Islet precursor cell (in vitro differentiated cells): Measurements from ENCODE around the gene MYO18B.

Experiments
- DNase-seq: peaks from one replicate; pipeline ENCODE4 v3.0.0-alpha.2; 2018

Gene MYO18B

GRCh38 chr22:25874327-25874726 lies 132.3 kb downstream of the MYO18B start:
- no peak for DNase-seq

- no peak for DNase-seq
These were observed 133.5 kb downstream of the MYO18B start for GRCh38 chr22:25875461-25875860.

GRCh38 chr22:25876871-25877270 lies 134.9 kb downstream of the MYO18B start:
- no peak for DNase-seq

- no peak for DNase-seq
These were observed 136.9 kb downstream of the MYO18B start for GRCh38 chr22:25878933-25879332.

GRCh38 chr22:25880524-25880923 lies 138.5 kb downstream of the MYO18B start:
- no peak for DNase-seq

GRCh38 chr22:25881210-25881755 lies 139.3 kb downstream of the MYO18B start:
- DNase-seq: no peak

- no peak for DNase-seq
These were observed 140.4 kb downstream of the MYO18B start for GRCh38 chr22:25882360-25882759.

GRCh38 chr22:25883482-25884033 lies 141.6 kb downstream of the MYO18B start:
- DNase-seq: no peak

- no peak for DNase-seq
These were observed 142.1 kb downstream of the MYO18B start for GRCh38 chr22:25884121-25884520.

- no peak for DNase-seq
These were observed 146.5 kb downstream of the MYO18B start for GRCh38 chr22:25888399-25889054.

- DNase-seq: no peak
These were observed 148.7 kb downstream of the MYO18B start for GRCh38 chr22:25890651-25891050.

- no peak for DNase-seq
These were observed 150.7 kb downstream of the MYO18B start for GRCh38 chr22:25892678-25893077.

- no peak for DNase-seq
These were observed 153.7 kb downstream of the MYO18B start for GRCh38 chr22:25895678-25896077.

- no peak for DNase-seq
These were observed 154.1 kb downstream of the MYO18B start for GRCh38 chr22:25896098-25896497.

GRCh38 chr22:25896592-25896991 lies 154.6 kb downstream of the MYO18B start:
- no peak for DNase-seq

GRCh38 chr22:25898707-25899365 lies 156.8 kb downstream of the MYO18B start:
- no peak for DNase-seq

- DNase-seq: no peak
These were observed 157.6 kb downstream of the MYO18B start for GRCh38 chr22:25899566-25899965.

GRCh38 chr22:25900390-25900789 lies 158.4 kb downstream of the MYO18B start:
- no peak for DNase-seq

GRCh38 chr22:25900880-25901279 lies 158.9 kb downstream of the MYO18B start:
- DNase-seq: no peak

GRCh38 chr22:25902402-25902801 lies 160.4 kb downstream of the MYO18B start:
- DNase-seq: no peak

GRCh38 chr22:25903294-25903693 lies 161.3 kb downstream of the MYO18B start:
- DNase-seq: no peak

GRCh38 chr22:25908212-25908611 lies 166.2 kb downstream of the MYO18B start:
- no peak for DNase-seq

GRCh38 chr22:25908755-25909154 lies 166.8 kb downstream of the MYO18B start:
- DNase-seq: no peak
